Panc1 (cell line): ENCODE results near the gene DDX17. TPM values are rescaled to one million over a fixed set of nuclear protein-coding genes. Genes with fewer than 3 reads are reported as not detected.
A peak's percentile ranks its signal among the peaks of the same experiment; 100 is the strongest.

Source experiments
- ATAC-seq: fragments of 200-7000 bp; cut with Tn5 transposase; 2 replicates; pipeline ENCODE4 v1.9.1; 2020; ENCODE audit warnings: mild to moderate bottlenecking, moderate library complexity
- BruUV-seq: library from RNA; stranded (reverse); fragments of 400-500 nt; replicated peaks from 2 replicates; lab custom pipeline; 2021; lab: Mats Ljungman, UMichigan
- CTCF ChIA-PET: fragments of 300-600 bp; sonication (Branson Sonifier 250); formaldehyde crosslinking; loops from one replicate; lab custom pipeline; 2022; ENCODE audit warnings: antibody characterized with exemption; lab: Charles Lee
- POLR2A ChIA-PET: fragments of 300-600 bp; sonication (Branson Sonifier 250); formaldehyde crosslinking; loops from one replicate; lab custom pipeline; 2022; ENCODE audit warnings: antibody characterized with exemption; lab: Charles Lee
- DNase-seq: peaks from one replicate; pipeline ENCODE4 v3.0.0-alpha.2; 2010; ENCODE audit warnings: low read depth, low spot score
- H3K27ac ChIP-seq: 2 replicates; pipeline ENCODE4 v1.5.1; 2011; ENCODE audit warnings: mild to moderate bottlenecking, low read length, inconsistent platforms
- H3K27me3 ChIP-seq: fragments of 200-500 bp; sonication (Bioruptor generic); 2 replicates; pipeline ENCODE4 v1.6.0; 2014; ENCODE audit warnings: low read length, inconsistent platforms; ENCODE audit not compliant: control insufficient read depth, insufficient read depth
- H3K36me3 ChIP-seq: fragments of 200-500 bp; sonication (Bioruptor generic); 2 replicates; pipeline ENCODE4 v1.5.1; 2014; ENCODE audit warnings: inconsistent platforms, mild to moderate bottlenecking, low read length, moderate library complexity; ENCODE audit not compliant: control insufficient read depth, insufficient read depth
- H3K4me1 ChIP-seq: 2 replicates; pipeline ENCODE4 v1.5.1; 2011; ENCODE audit warnings: inconsistent platforms, mild to moderate bottlenecking, low read length, moderate library complexity; ENCODE audit not compliant: control insufficient read depth, insufficient read depth
- H3K4me3 ChIP-seq, 2 experiments: 2 replicates each; pipeline ENCODE4 v1.5.1; 2011 to 2012; ENCODE audit warnings: low read depth in 2 of 2, low read length in 2 of 2, mild to moderate bottlenecking in 2 of 2, inconsistent platforms in 1 of 2, moderate library complexity in 1 of 2
- H3K9me3 ChIP-seq: fragments of 200-500 bp; sonication (Bioruptor generic); 2 replicates; pipeline ENCODE4 v1.5.1; 2014; ENCODE audit warnings: low read depth, mild to moderate bottlenecking, inconsistent platforms, low read length, moderate library complexity; ENCODE audit not compliant: control insufficient read depth, insufficient read depth
- POLR2AphosphoS5 ChIP-seq: IDR thresholded peaks from 2 replicates; pipeline ENCODE4 v1.6.1; 2012; ENCODE audit warnings: mild to moderate bottlenecking, low read depth, low read length, moderate library complexity
- SIN3A ChIP-seq: IDR thresholded peaks from 2 replicates; pipeline ENCODE4 v1.6.1; 2012; ENCODE audit warnings: low read depth, mild to moderate bottlenecking, low read length, moderate library complexity, borderline replicate concordance; ENCODE audit not compliant: insufficient read depth
- TCF7L2 ChIP-seq: IDR thresholded peaks from 2 replicates; pipeline ENCODE4 v1.6.1; 2011; ENCODE audit warnings: mild to moderate bottlenecking, low read depth, low read length, inconsistent platforms
- in situ Hi-C: cut with HindIII; loops from 2 replicates; pipeline ENCODE4 v1.10.0; 2016; ENCODE audit warnings: low sequenced_read_pairs, low pct_unique_long_range_greater_than_20kb
- intact Hi-C: fragments of 100-400 bp; cut with micrococcal nuclease; formaldehyde crosslinking; loops from one replicate; pipeline ENCODE4 v1.10.0; 2022; ENCODE audit not compliant: unreplicated experiment
- total RNA-seq: library from RNA; stranded (reverse); gene quantifications from one replicate; pipeline ENCODE4 v1.2.1, GENCODE V29; 2021; ENCODE audit not compliant: unreplicated experiment
- TF ChIP-seq, protein P1 (sequence below): fragments of 450-650 bp; IDR thresholded peaks from 2 replicates; pipeline ENCODE4 v1.5.1; 2017; ENCODE audit warnings: mild to moderate bottlenecking
- TF ChIP-seq, protein P2 (sequence below), 2 experiments: IDR thresholded peaks; 2 replicates each; pipeline ENCODE4 v1.6.1; 2011 to 2012; ENCODE audit warnings: low read depth in 2 of 2, control low read depth in 1 of 2, low read length in 1 of 2, mild to moderate bottlenecking in 1 of 2, moderate library complexity in 1 of 2; ENCODE audit not compliant: insufficient read depth in 1 of 2

DDX17 gene
- total RNA-seq, 1 experiment from 2014 or later = 277 TPM

GRCh38 chr22:38504731-38505540 is 1.2 kb downstream of the DDX17 start:
- H3K27me3 ChIP-seq = no peaks in the 10 kb centered on the region
- ChIA-PET POLR2A (no interaction called here), CTCF (no interaction called here)
- TF ChIP-seq, protein P1, sequence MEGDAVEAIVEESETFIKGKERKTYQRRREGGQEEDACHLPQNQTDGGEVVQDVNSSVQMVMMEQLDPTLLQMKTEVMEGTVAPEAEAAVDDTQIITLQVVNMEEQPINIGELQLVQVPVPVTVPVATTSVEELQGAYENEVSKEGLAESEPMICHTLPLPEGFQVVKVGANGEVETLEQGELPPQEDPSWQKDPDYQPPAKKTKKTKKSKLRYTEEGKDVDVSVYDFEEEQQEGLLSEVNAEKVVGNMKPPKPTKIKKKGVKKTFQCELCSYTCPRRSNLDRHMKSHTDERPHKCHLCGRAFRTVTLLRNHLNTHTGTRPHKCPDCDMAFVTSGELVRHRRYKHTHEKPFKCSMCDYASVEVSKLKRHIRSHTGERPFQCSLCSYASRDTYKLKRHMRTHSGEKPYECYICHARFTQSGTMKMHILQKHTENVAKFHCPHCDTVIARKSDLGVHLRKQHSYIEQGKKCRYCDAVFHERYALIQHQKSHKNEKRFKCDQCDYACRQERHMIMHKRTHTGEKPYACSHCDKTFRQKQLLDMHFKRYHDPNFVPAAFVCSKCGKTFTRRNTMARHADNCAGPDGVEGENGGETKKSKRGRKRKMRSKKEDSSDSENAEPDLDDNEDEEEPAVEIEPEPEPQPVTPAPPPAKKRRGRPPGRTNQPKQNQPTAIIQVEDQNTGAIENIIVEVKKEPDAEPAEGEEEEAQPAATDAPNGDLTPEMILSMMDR = no peak
- TF ChIP-seq POLR2AphosphoS5 (no peak), TCF7L2 (no peak), SIN3A (no peak)
- TF ChIP-seq, protein P2, sequence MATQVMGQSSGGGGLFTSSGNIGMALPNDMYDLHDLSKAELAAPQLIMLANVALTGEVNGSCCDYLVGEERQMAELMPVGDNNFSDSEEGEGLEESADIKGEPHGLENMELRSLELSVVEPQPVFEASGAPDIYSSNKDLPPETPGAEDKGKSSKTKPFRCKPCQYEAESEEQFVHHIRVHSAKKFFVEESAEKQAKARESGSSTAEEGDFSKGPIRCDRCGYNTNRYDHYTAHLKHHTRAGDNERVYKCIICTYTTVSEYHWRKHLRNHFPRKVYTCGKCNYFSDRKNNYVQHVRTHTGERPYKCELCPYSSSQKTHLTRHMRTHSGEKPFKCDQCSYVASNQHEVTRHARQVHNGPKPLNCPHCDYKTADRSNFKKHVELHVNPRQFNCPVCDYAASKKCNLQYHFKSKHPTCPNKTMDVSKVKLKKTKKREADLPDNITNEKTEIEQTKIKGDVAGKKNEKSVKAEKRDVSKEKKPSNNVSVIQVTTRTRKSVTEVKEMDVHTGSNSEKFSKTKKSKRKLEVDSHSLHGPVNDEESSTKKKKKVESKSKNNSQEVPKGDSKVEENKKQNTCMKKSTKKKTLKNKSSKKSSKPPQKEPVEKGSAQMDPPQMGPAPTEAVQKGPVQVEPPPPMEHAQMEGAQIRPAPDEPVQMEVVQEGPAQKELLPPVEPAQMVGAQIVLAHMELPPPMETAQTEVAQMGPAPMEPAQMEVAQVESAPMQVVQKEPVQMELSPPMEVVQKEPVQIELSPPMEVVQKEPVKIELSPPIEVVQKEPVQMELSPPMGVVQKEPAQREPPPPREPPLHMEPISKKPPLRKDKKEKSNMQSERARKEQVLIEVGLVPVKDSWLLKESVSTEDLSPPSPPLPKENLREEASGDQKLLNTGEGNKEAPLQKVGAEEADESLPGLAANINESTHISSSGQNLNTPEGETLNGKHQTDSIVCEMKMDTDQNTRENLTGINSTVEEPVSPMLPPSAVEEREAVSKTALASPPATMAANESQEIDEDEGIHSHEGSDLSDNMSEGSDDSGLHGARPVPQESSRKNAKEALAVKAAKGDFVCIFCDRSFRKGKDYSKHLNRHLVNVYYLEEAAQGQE (IDR thresholded peaks at IDR 0.05; ENCODE audit: insufficient read depth in 1 of 2, low read depth in 2 of 2, low read length in 1 of 2) = no peak
- DNase-seq (no peak), ATAC-seq (no peak)
- no TSS peak for BruUV-seq
- no peaks in the 10 kb centered on the region for H3K9me3 ChIP-seq
- H3K36me3 ChIP-seq = peaks cover 30% of the 10 kb centered on the region
- H3K4me3 ChIP-seq = peak overlapping the region; percentile 74 to 83
- in situ Hi-C loops = no loop called here
- peak overlapping the region; percentile 98 for H3K27ac ChIP-seq
- intact Hi-C loops = no loop called here
- peaks cover 8% of the 10 kb centered on the region; the same call in 1 of the 2 replicates for H3K4me1 ChIP-seq

- CTCF ChIA-PET = no interaction called here
- H3K4me3 ChIP-seq = peak overlapping the region; percentile 37 to 74; a peak in 3 of 4 replicates
- DNase-seq = no peak
- H3K4me1 ChIP-seq = peaks cover 8% of the 10 kb centered on the region; the same call in 1 of the 2 replicates
- intact Hi-C loops (no loop called here), in situ Hi-C loops (no loop called here)
- peak overlapping the region; percentile 51; the same call in 1 of the 2 replicates for H3K27ac ChIP-seq
- no TSS peak for BruUV-seq
- no peaks in the 10 kb centered on the region for H3K9me3 ChIP-seq
- TF ChIP-seq TCF7L2 (no peak), POLR2AphosphoS5 (no peak), SIN3A (no peak)
- TF ChIP-seq, protein P1 = no peak
- TF ChIP-seq, protein P2 (IDR thresholded peaks at IDR 0.05; ENCODE audit: insufficient read depth in 1 of 2, low read depth in 2 of 2, low read length in 1 of 2) = no peak
- H3K27me3 ChIP-seq = no peaks in the 10 kb centered on the region
- no peak for ATAC-seq
- POLR2A ChIA-PET = no interaction called here
- H3K36me3 ChIP-seq = peaks cover 44% of the 10 kb centered on the region
Observed at GRCh38 chr22:38503021-38503420, 3.1 kb downstream of the DDX17 start.
